ENCODE measurements around the gene OVCH1. TPM values are rescaled to one million over a fixed set of nuclear protein-coding genes. Genes with fewer than 3 reads are reported as not detected.

Gene OVCH1
- total and polyA plus RNA-seq, 10 of the 15 experiments (the other 5 are each of a cell fraction or from before 2014, with no cell fraction given): 0.15 TPM; not detected in 9

DNA sequence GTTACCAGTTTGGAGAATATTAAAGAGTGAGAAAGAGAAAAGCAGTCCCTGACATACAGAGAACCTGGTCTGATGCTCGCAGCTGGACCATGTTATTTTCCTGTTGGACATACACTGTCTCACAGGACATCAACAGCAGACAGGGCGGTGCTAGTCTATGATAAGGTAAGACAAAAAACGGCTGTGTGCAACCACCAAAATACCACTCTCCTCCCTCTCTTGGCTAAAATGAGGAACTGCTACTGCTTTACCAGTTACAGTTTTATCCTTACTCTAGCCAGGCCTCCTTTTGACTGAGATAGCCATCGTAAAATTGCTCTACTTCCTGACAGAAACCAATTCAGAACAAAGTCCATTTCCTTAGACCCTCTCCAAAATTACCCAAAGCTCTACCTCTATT is 69.5 kb downstream of the OVCH1 start (continued):
- TF ChIP-seq, protein P1, sequence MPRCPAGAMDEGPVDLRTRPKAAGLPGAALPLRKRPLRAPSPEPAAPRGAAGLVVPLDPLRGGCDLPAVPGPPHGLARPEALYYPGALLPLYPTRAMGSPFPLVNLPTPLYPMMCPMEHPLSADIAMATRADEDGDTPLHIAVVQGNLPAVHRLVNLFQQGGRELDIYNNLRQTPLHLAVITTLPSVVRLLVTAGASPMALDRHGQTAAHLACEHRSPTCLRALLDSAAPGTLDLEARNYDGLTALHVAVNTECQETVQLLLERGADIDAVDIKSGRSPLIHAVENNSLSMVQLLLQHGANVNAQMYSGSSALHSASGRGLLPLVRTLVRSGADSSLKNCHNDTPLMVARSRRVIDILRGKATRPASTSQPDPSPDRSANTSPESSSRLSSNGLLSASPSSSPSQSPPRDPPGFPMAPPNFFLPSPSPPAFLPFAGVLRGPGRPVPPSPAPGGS (IDR thresholded peaks at IDR 0.05; ENCODE audit: borderline replicate concordance, insufficient read depth, low read depth, low read length, poor library complexity, severe bottlenecking): no peak
- TF ChIP-seq MXI1 (IDR thresholded peaks at IDR 0.05; ENCODE audit: low read depth, low read length) (no peak), DPF2 (IDR thresholded peaks at IDR 0.05) (peak; percentile 28; the same call in 1 of the 2 replicates), RUNX3 (IDR thresholded peaks at IDR 0.05; ENCODE audit: low read length) (peak; percentile 59), IKZF2 (IDR thresholded peaks at IDR 0.05) (peak in 1 of 2 experiments; percentile 37; a peak in 2 of 4 replicates), SREBF2 (IDR thresholded peaks at IDR 0.05; ENCODE audit: low read length) (no peak), NFYB (IDR thresholded peaks at IDR 0.05; ENCODE audit: insufficient read depth, low read depth, low read length) (no peak), IKZF1 (conservative IDR thresholded peaks at IDR 0.05) (0 out of 2 replicates have a peak, but pooled peaks have one; percentile 29), POLR2A (IDR thresholded peaks at IDR 0.05; ENCODE audit: low read depth, low read length) (no peak), NR2C2 (IDR thresholded peaks at IDR 0.05; ENCODE audit: borderline replicate concordance, control insufficient read depth, insufficient read length, low read depth) (no peak), EP300 (IDR thresholded peaks at IDR 0.05; ENCODE audit: borderline replicate concordance in 1 of 2, control insufficient read depth in 1 of 2, low read depth in 2 of 2, low read length in 2 of 2) (peak in 1 of 2 experiments; percentile 64; a peak in 1 of 4 replicates), ZBED1 (IDR thresholded peaks at IDR 0.05; ENCODE audit: borderline replicate concordance) (no peak), HDGF (IDR thresholded peaks at IDR 0.05) (no peak), YY1 (IDR thresholded peaks at IDR 0.05; ENCODE audit: low read depth, low read length) (no peak), STAT3 (IDR thresholded peaks at IDR 0.05; ENCODE audit: low read depth, low read length) (0 out of 2 replicates have a peak, but pooled peaks have one; percentile 16), IRF4 (IDR thresholded peaks at IDR 0.05; ENCODE audit: low read depth, low read length) (0 out of 2 replicates have a peak, but pooled peaks have one; percentile 40), CBX3 (IDR thresholded peaks at IDR 0.05; ENCODE audit: borderline replicate concordance, low read depth) (no peak), RB1 (IDR thresholded peaks at IDR 0.05; ENCODE audit: borderline replicate concordance) (no peak), TAF1 (IDR thresholded peaks at IDR 0.05; ENCODE audit: borderline replicate concordance, low read depth, low read length) (no peak), ATF7 (IDR thresholded peaks at IDR 0.05; ENCODE audit: low read depth) (0 out of 2 replicates have a peak, but pooled peaks have one; percentile 22), ZNF384 (IDR thresholded peaks at IDR 0.05; ENCODE audit: borderline replicate concordance, low read depth, low read length) (peak; percentile 15; the same call in 1 of the 2 replicates)
- TF ChIP-seq, protein P2, sequence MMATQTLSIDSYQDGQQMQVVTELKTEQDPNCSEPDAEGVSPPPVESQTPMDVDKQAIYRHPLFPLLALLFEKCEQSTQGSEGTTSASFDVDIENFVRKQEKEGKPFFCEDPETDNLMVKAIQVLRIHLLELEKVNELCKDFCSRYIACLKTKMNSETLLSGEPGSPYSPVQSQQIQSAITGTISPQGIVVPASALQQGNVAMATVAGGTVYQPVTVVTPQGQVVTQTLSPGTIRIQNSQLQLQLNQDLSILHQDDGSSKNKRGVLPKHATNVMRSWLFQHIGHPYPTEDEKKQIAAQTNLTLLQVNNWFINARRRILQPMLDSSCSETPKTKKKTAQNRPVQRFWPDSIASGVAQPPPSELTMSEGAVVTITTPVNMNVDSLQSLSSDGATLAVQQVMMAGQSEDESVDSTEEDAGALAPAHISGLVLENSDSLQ (IDR thresholded peaks at IDR 0.05): peak; percentile 22; the same call in 1 of the 2 replicates
- TF ChIP-seq, protein P3, sequence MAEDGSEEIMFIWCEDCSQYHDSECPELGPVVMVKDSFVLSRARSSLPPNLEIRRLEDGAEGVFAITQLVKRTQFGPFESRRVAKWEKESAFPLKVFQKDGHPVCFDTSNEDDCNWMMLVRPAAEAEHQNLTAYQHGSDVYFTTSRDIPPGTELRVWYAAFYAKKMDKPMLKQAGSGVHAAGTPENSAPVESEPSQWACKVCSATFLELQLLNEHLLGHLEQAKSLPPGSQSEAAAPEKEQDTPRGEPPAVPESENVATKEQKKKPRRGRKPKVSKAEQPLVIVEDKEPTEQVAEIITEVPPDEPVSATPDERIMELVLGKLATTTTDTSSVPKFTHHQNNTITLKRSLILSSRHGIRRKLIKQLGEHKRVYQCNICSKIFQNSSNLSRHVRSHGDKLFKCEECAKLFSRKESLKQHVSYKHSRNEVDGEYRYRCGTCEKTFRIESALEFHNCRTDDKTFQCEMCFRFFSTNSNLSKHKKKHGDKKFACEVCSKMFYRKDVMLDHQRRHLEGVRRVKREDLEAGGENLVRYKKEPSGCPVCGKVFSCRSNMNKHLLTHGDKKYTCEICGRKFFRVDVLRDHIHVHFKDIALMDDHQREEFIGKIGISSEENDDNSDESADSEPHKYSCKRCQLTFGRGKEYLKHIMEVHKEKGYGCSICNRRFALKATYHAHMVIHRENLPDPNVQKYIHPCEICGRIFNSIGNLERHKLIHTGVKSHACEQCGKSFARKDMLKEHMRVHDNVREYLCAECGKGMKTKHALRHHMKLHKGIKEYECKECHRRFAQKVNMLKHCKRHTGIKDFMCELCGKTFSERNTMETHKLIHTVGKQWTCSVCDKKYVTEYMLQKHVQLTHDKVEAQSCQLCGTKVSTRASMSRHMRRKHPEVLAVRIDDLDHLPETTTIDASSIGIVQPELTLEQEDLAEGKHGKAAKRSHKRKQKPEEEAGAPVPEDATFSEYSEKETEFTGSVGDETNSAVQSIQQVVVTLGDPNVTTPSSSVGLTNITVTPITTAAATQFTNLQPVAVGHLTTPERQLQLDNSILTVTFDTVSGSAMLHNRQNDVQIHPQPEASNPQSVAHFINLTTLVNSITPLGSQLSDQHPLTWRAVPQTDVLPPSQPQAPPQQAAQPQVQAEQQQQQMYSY (CRISPR knock-in tag; IDR thresholded peaks at IDR 0.05): no peak
- TF ChIP-seq, protein P4, sequence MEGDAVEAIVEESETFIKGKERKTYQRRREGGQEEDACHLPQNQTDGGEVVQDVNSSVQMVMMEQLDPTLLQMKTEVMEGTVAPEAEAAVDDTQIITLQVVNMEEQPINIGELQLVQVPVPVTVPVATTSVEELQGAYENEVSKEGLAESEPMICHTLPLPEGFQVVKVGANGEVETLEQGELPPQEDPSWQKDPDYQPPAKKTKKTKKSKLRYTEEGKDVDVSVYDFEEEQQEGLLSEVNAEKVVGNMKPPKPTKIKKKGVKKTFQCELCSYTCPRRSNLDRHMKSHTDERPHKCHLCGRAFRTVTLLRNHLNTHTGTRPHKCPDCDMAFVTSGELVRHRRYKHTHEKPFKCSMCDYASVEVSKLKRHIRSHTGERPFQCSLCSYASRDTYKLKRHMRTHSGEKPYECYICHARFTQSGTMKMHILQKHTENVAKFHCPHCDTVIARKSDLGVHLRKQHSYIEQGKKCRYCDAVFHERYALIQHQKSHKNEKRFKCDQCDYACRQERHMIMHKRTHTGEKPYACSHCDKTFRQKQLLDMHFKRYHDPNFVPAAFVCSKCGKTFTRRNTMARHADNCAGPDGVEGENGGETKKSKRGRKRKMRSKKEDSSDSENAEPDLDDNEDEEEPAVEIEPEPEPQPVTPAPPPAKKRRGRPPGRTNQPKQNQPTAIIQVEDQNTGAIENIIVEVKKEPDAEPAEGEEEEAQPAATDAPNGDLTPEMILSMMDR (IDR thresholded peaks at IDR 0.05 in 2 of 3, conservative IDR thresholded peaks at IDR 0.05 in 1 of 3; ENCODE audit: control insufficient read depth in 2 of 3, extremely low read depth in 1 of 3, insufficient read depth in 1 of 3, low read depth in 3 of 3, low read length in 3 of 3): peak; percentile 47 to 63 (median 55)

All from GM12878 (cell line).